SK-N-SH (cell line): Measurements from ENCODE around the gene CHRNG. TPM values are rescaled to one million over a fixed set of nuclear protein-coding genes. Genes with fewer than 3 reads are reported as not detected.

Experiments
- CTCF ChIA-PET: fragments of 300-600, 350-600 bp; formaldehyde crosslinking; extraction: SDS; loops from one replicate; lab custom pipeline; 2021; lab: Yijun Ruan, JAX
- POLR2A ChIA-PET: fragments of 350-600 bp; sonication (Branson Sonifier 250); formaldehyde crosslinking; extraction: SDS; loops from one replicate; lab custom pipeline; 2020; ENCODE audit warnings: antibody characterized with exemption, inconsistent platforms; lab: Yijun Ruan, JAX
- DNase-seq: peaks from one replicate; pipeline ENCODE4 v3.0.0; 2012
- H2AFZ ChIP-seq: fragments of 200-600 bp; sonication (generic); 2 replicates; pipeline ENCODE4 v1.8.1; 2016; ENCODE audit warnings: antibody characterized with exemption, mild to moderate bottlenecking, low read depth
- H3F3A ChIP-seq: fragments of 200-600 bp; sonication (generic); replicated peaks from 2 replicates; pipeline ENCODE3; 2016; ENCODE audit warnings: antibody characterized with exemption, mild to moderate bottlenecking; ENCODE audit not compliant: insufficient read depth
- H3K27ac ChIP-seq, 2 experiments: fragments of 200-500 bp in 1 of 2; fragments of 200-600 bp in 1 of 2; sonication (Bioruptor generic) in 1 of 2; sonication (generic), shearing (Covaris generic) in 1 of 2; 2 replicates each; pipeline versions ENCODE4 v1.5.1 to v1.6.1; 2014 to 2016; ENCODE audit warnings: low read depth in 2 of 2, inconsistent platforms in 1 of 2, low read length in 1 of 2, mild to moderate bottlenecking in 1 of 2, mixed read lengths in 1 of 2
- H3K27me3 ChIP-seq: fragments of 200-600 bp; sonication (generic), shearing (Covaris generic); 2 replicates; pipeline ENCODE4 v1.6.1; 2016; ENCODE audit warnings: mixed run types; ENCODE audit not compliant: insufficient read depth
- H3K36me3 ChIP-seq, 2 experiments: fragments of 200-500 bp in 1 of 2; fragments of 200-600 bp in 1 of 2; sonication (Bioruptor generic) in 1 of 2; sonication (generic) in 1 of 2; replicated peaks in 1 of 2; 2 replicates each; pipeline versions ENCODE3 to v1.5.1; 2014 to 2016; ENCODE audit warnings: low read length in 1 of 2, mild to moderate bottlenecking in 1 of 2; ENCODE audit not compliant: insufficient read depth in 2 of 2, control insufficient read depth in 1 of 2
- H3K4me1 ChIP-seq, 2 experiments: fragments of 200-500 bp in 1 of 2; fragments of 200-600 bp in 1 of 2; sonication (Bioruptor generic) in 1 of 2; sonication (generic), shearing (Covaris generic) in 1 of 2; 2 replicates each; pipeline versions ENCODE4 v1.5.1 to v1.6.1; 2014 to 2016; ENCODE audit warnings: low read depth in 1 of 2, low read length in 1 of 2, mixed run types in 1 of 2; ENCODE audit not compliant: insufficient read depth in 2 of 2, control insufficient read depth in 1 of 2
- H3K4me2 ChIP-seq: fragments of 200-600 bp; sonication (generic), shearing (Covaris generic); 2 replicates; pipeline ENCODE4 v1.6.1; 2017; ENCODE audit warnings: mixed run types
- H3K4me3 ChIP-seq, 2 experiments: fragments of 200-500 bp in 1 of 2; fragments of 200-600 bp in 1 of 2; sonication (Bioruptor generic) in 1 of 2; sonication (generic), shearing (Covaris generic) in 1 of 2; 2 replicates each; pipeline versions ENCODE4 v1.5.1 to v1.8.1; 2014 to 2016; ENCODE audit warnings: low read depth in 2 of 2, inconsistent platforms in 1 of 2, low read length in 1 of 2, mild to moderate bottlenecking in 1 of 2, mixed read lengths in 1 of 2, moderate library complexity in 1 of 2
- H3K79me2 ChIP-seq: fragments of 200-600 bp; sonication (generic); 2 replicates; pipeline ENCODE4 v1.8.1; 2017; ENCODE audit warnings: mild to moderate bottlenecking; ENCODE audit not compliant: insufficient read depth
- H3K9ac ChIP-seq: fragments of 200-600 bp; sonication (generic); 2 replicates; pipeline ENCODE4 v1.6.1; 2017; ENCODE audit warnings: mixed run types
- H3K9me2 ChIP-seq: fragments of 200-600 bp; sonication (generic); 2 replicates; pipeline ENCODE4 v1.6.1; 2017; ENCODE audit warnings: mixed run types
- H3K9me3 ChIP-seq: fragments of 200-600 bp; sonication (generic); 2 replicates; pipeline ENCODE4 v1.6.1; 2017; ENCODE audit warnings: mixed run types, mild to moderate bottlenecking, moderate library complexity
- H4K20me1 ChIP-seq: fragments of 200-600 bp; sonication (generic); 2 replicates; pipeline ENCODE4 v1.6.1; 2017; ENCODE audit warnings: mild to moderate bottlenecking, mixed run types; ENCODE audit not compliant: insufficient read depth
- ELF1 ChIP-seq: IDR thresholded peaks from 2 replicates; pipeline ENCODE4 v1.4.0; 2012
- FOSL2 ChIP-seq: IDR thresholded peaks from 2 replicates; pipeline ENCODE4 v1.4.0; 2012; ENCODE audit warnings: low read depth, mild to moderate bottlenecking, moderate library complexity, borderline replicate concordance
- FOXJ3 ChIP-seq: sonication (generic); formaldehyde crosslinking; IDR thresholded peaks from 2 replicates; pipeline ENCODE4 v1.5.1; 2020; ENCODE audit warnings: mild to moderate bottlenecking, missing genetic modification reagents
- IRF3 ChIP-seq: fragments of 150-350 bp; IDR thresholded peaks from 2 replicates; pipeline ENCODE4 v1.6.1; 2016; ENCODE audit warnings: mild to moderate bottlenecking, low read depth, low read length
- MXI1 ChIP-seq: IDR thresholded peaks from 2 replicates; pipeline ENCODE4 v1.6.1; 2012; ENCODE audit warnings: mild to moderate bottlenecking, low read depth, low read length, improper control_type of control experiment
- NFIC ChIP-seq: IDR thresholded peaks from 2 replicates; pipeline ENCODE4 v1.4.0; 2012; ENCODE audit warnings: borderline replicate concordance
- RAD21 ChIP-seq: IDR thresholded peaks from 2 replicates; pipeline ENCODE4 v1.6.1; 2012; ENCODE audit warnings: mild to moderate bottlenecking, low read length
- REST ChIP-seq: IDR thresholded peaks from 2 replicates; pipeline ENCODE4 v1.6.1; 2012; ENCODE audit warnings: mild to moderate bottlenecking, low read depth, low read length, moderate library complexity
- RFX5 ChIP-seq: IDR thresholded peaks from 2 replicates; pipeline ENCODE4 v1.6.1; 2012; ENCODE audit warnings: mild to moderate bottlenecking, improper control_type of control experiment, low read length
- RXRA ChIP-seq: IDR thresholded peaks from 2 replicates; pipeline ENCODE4 v1.4.0; 2012; ENCODE audit warnings: low read depth, mild to moderate bottlenecking, borderline replicate concordance
- SIN3A ChIP-seq: IDR thresholded peaks from 2 replicates; pipeline ENCODE4 v1.6.1; 2012; ENCODE audit warnings: low read depth, mild to moderate bottlenecking, low read length, moderate library complexity, borderline replicate concordance
- TAF1 ChIP-seq: IDR thresholded peaks from 2 replicates; pipeline ENCODE4 v1.6.1; 2012; ENCODE audit warnings: low read depth, mild to moderate bottlenecking, low read length, moderate library complexity, borderline replicate concordance
- TEAD4 ChIP-seq: IDR thresholded peaks from 2 replicates; pipeline ENCODE4 v1.4.0; 2012; ENCODE audit warnings: mild to moderate bottlenecking, borderline replicate concordance; ENCODE audit not compliant: insufficient read depth
- YY1 ChIP-seq: IDR thresholded peaks from 2 replicates; pipeline ENCODE4 v1.4.0; 2012; ENCODE audit warnings: low read depth, mild to moderate bottlenecking
- WGBS: methylation state at CpG from one replicate; pipeline ENCODE4 v1.1.6; 2017; ENCODE audit warnings: low lambda C conversion rate; 5-methylcytosine and 5-hydroxymethylcytosine counted together
- polyA plus RNA-seq, 3 experiments: library from polyadenylated mRNA; depleted of rRNA; stranded (reverse); fragments of >200 nt; gene quantifications; 2 replicates each; pipeline ENCODE4 v1.2.3, GENCODE V29; 2012
- TF ChIP-seq, protein P1 (sequence below): IDR thresholded peaks from 2 replicates; pipeline ENCODE4 v1.4.0; 2012; ENCODE audit warnings: low read depth
- TF ChIP-seq, protein P2 (sequence below): IDR thresholded peaks from 2 replicates; pipeline ENCODE4 v1.4.0; 2012; ENCODE audit warnings: low read depth, borderline replicate concordance

CHRNG gene
- polyA plus RNA-seq, 1 of the 3 experiments (the other 2 are of a cell fraction): not detected

DNA sequence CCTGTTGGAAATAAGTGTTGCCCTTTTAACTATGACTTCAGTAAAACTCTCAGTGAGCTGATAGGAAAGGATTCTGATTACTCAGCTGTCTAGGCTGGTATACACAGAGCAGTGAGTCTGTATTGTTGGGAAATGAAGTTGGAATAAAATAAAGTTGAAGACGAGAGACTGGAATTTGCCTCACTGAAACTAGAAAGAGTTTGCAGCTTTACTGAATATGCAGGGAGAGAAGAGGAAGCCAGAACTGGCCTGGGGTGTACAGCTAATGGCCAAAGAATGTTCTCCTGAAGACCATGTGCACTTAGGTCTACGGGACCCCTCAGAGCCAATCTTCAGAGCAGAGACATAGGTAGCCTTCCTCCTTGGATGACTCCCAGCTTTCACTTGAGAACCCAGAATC lies 37.5 kb downstream of the CHRNG start:
- no peak overlapping the region for H2AFZ ChIP-seq
- H3K4me1 ChIP-seq: 0 out of 4 replicates have a peak, but pooled peaks cover 0 to 4% of the 10 kb centered on the region in 2 experiments
- TF ChIP-seq REST (no peak), ELF1 (no peak), IRF3 (no peak), FOXJ3 (CRISPR knock-in tag) (no peak), FOSL2 (no peak), YY1 (no peak), TAF1 (no peak), RFX5 (no peak), RAD21 (no peak), MXI1 (no peak), NFIC (no peak), SIN3A (no peak), TEAD4 (no peak), RXRA (no peak)
- TF ChIP-seq, protein P1, sequence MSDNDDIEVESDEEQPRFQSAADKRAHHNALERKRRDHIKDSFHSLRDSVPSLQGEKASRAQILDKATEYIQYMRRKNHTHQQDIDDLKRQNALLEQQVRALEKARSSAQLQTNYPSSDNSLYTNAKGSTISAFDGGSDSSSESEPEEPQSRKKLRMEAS: no peak
- TF ChIP-seq, protein P2, sequence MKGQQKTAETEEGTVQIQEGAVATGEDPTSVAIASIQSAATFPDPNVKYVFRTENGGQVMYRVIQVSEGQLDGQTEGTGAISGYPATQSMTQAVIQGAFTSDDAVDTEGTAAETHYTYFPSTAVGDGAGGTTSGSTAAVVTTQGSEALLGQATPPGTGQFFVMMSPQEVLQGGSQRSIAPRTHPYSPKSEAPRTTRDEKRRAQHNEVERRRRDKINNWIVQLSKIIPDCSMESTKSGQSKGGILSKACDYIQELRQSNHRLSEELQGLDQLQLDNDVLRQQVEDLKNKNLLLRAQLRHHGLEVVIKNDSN: no peak
- no peak overlapping the region for H3K9ac ChIP-seq
- H3K27me3 ChIP-seq: no peaks in the 10 kb centered on the region
- WGBS: 88% methylated on average over 2 of the region's 2 CpGs
- no peaks in the 10 kb centered on the region for H3K79me2 ChIP-seq
- peaks cover 20 to 51% of the 10 kb centered on the region in 2 experiments for H3K36me3 ChIP-seq
- no peak overlapping the region for H3K27ac ChIP-seq
- H3K9me2 ChIP-seq: no peaks in the 10 kb centered on the region
- POLR2A ChIA-PET: no interaction called here
- DNase-seq: no peak
- H3K9me3 ChIP-seq: no peaks in the 10 kb centered on the region
- CTCF ChIA-PET: interaction anchor here (0.8 kb wide), 1 partner anchor 54 kb away, joined by 3 read pairs; no protein-coding TSS in a partner anchor
- H3F3A ChIP-seq: no peaks in the 10 kb centered on the region
- no peak overlapping the region for H3K4me2 ChIP-seq
- H3K4me3 ChIP-seq: no peak overlapping the region
- H4K20me1 ChIP-seq: no peaks in the 10 kb centered on the region
